Activated CD8-positive, alpha-beta memory T cell treated with anti-CD3 and anti-CD28 coated beads, Interleukin-2, amount 50 U/mL, for 24 hours (primary cell): Measurements from ENCODE around the gene RAP1GAP2.
"Not testable (repeated sequence)": the region's sequence is repeated elsewhere in the genome, so short reads cannot be mapped to it uniquely, and the experiment has no call there.

Experiments used
- DNase-seq: peaks from one replicate; pipeline ENCODE4 v3.0.0-alpha.2; 2020; ENCODE audit errors: extremely low read depth

Gene RAP1GAP2

DNA sequence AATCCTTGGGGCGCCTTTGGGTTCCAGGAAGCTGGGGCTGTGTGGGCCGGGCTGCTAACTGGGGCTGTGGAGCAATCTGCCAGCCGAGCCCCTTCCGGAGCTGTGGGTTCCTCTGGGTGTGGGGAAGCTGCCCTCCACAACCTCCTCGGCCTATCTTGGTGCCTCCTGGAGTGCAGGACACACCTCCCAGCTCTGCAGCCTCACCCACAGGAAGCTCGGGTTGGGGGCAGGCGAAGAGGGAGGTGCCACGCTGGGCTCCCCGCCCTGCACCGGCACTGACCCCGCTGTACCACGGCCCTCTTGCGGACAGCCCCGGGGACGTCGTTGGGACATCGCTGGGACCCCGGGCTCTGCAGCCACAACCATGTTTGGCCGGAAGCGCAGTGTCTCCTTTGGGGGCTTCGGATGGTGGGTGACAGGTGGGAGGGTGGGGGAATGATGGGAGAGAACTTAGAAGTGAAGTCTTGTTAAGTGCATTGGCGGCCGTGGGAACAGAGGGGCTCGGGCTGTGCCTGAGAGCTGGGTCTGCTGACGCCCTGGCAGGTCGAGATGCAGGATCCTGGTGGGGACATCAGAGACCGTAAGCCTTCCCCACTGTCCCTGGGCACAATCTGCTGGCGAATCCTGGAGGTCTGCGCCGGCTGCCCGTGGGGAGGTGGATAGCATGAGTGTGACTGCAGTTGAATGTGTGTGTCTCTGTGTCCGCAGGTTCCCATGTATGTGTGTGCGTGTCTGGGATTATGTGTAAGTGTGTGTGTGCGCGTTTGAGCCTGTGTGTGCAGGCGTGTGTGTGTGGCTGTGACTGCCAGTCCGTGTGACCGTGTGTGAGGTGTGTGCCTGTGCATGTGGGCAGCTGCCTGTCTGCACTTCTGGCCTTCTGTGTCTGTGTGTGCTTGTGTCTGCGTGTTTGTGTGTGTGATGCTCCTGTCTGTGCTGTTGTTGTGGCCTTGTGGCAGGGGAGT, at the start of gene RAP1GAP2:
TSS of gene RAP1GAP2 (plus strand) at position 275 of the 962 bp plus-strand sequence. CDS start at position 365, 90 bp downstream.
- DNase-seq, result no peak

DNA sequence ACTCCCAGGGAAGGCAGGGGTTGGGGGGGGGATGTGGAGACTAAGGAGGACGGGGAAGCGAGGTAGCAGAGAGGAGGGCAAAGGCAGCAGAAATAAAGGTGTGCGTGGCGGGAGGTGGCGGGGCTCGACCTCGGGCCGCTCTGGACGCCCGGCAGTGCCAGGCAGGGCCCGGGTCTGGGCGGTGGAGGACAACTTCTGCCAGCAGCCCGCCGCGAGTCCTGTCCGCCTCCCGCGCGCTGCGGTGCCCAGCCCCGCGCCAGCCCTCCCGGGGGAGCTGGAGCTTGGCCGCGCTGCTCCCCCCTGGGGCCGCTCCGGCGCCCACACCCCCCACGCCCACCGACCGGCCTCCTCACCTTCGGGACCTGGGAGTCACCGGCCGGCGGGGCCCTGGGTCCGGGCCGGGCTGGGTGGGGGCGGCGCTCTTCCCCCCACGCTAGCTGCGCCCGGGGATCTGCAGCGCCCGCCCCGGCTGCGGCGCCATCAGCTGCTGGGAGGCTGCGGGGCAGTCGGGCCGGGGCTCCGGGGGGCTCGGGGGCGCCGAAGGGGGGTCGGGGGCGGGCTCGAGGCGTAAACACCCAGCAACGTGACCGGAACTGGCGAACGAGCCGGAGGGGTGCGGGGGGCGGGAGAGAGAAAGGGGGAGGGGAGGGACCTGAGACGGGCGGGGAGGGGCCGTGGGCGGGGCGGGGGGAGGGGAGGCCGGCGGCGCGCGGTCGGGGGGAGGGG, 47.0 kb upstream of the RAP1GAP2 start, which contains the start of gene CCDC92B:
TSS of gene CCDC92B (minus strand) at position 595 of the 726 bp plus-strand sequence. CDS start 14,507 bp downstream, outside the sequence.
- no peak for DNase-seq

DNA sequence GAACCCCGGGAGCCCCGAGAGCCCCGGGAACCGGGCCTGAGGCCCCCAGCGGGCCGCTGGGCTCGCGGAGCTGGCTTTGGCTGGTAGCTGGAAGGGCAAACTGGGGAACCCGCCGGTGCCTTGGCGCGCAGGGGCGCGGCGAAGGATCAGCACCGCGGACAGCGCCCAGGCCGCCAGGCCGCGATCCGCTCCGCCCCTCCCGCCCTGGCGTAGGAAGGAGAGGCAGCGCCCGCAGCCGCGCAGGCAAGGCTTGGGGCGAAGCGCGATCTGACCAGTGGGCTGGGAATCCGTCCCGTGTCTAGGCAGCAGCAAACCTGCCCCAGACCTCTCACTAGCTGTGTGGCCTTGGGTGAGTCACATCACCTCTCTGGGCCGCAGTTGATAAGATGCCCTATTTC, 46.5 kb upstream of the RAP1GAP2 start:
- peak; percentile 14 for DNase-seq

GRCh38 chr17:2750721-2751120, 45.5 kb upstream of the RAP1GAP2 start:
- no peak for DNase-seq

DNA sequence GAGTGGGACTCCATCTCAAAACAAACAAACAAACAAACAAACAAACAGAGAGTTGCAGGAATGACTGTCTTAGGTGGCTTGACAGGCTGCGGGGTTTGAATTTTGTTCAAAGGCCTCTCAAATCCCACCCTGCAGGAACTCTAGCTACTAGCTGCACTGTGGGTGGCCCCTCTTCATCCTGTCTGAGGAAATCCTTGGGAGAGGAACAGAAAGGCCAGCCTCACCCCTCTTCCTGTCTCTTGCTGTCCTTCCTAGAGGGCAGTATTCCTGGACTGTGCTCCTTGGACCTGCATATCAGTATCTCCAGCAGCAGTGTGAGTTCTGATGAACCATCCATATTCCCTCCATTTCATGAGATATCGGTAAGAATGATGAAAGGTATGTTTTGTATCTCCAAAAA, 44.7 kb upstream of the RAP1GAP2 start:
- DNase-seq, result no peak

GRCh38 chr17:2755891-2756724, 40.1 kb upstream of the RAP1GAP2 start:
- no peak for DNase-seq

DNA sequence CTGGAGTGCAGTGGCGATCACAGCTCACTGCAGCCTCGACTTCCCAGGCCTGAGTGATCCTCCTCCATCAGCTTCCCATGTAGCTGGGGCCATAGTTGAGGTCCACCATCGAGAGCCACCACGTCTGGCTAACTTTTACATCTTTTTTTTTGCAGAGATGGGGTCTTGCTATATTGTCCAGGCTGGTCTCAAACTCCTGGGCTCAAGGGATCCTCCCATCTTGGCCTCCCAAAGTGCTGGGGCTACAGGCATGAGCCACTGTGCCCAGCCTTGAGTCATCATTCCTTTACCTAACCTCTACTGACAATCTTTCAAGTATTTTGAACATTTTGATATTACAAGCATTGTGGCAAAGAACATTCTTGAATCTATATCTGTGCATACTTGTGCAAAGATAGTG, 37.4 kb upstream of the RAP1GAP2 start:
- no peak for DNase-seq

DNA sequence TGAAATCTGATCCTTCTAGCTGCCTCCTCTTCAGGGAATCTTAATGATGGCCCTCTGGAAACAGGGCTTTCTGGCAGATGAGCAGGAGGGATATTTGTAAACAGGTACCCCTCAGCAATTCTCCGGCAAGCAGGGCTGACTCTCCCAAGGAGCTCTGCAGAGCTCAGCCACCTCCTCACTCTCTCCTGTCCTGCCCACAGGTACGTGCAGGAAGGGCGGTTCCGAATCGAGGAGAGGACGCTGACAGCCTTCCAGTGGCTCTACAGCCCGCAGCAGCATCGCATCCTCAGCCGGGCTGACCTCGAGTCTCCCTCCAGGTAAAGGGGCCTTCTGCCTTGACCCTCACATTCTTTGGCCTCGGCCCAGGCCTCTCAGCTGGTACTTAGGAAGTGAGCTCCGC, 26.1 kb upstream of the RAP1GAP2 start:
- DNase-seq, result no peak

DNA sequence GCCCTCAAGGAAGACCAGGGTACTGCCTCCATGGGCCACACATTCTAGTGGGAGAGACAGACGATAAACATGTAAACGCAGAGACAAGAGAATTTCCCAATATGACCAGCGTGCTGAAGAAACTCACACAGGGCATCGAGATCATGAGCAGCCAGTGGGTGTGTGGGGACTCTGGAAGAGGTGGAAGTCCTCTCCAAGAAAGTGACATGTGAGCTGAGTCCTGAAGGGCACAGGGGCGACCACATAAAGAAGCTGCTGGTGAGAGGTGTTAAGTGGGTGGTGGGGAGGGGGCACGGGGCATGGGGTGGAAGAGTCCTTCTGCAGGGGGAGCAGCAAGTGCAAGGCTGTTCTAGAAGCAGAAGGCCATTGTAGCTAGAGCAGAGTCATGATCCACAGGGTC, 21.0 kb upstream of the RAP1GAP2 start:
- DNase-seq, result no peak

DNA sequence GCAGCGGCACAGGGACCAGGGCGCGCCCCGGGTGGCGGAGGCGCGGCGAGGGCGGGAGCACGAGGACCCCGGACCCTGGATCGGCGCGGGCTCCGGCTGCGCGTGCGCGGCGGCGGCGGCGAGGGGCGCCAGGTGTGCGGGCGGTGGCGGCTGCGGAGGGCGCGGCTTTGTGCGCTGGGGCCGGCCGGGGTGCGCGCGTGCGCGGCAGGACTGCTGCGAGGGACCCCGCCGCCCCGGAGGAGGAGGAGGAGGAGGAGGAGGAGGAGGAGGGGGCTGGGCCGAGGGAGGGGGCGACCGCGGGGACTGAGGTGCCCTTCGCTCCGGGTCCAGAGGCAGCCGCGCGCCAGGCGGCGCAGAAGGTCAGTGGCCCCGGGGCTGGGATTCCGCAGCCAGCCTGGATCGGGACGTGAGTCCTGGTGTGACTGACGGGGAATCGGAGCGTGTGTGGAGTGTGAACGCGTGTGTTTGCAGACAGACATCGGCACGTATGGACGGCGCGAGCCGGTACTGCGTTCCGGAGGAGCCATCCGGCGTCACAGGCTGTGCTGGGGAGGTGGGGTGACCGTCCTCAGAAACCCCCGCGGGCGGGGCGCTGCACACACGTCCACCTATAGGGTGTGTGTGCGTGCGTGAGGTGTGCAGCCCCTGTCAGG, 19.5 kb upstream of the RAP1GAP2 start:
- DNase-seq, result no peak

- DNase-seq, result no peak
These were observed 18.9 kb upstream of the RAP1GAP2 start for GRCh38 chr17:2777242-2777867.

GRCh38 chr17:2778489-2778888, 17.7 kb upstream of the RAP1GAP2 start:
- DNase-seq, result no peak

GRCh38 chr17:2779545-2779944, 16.7 kb upstream of the RAP1GAP2 start:
- DNase-seq, result no peak

DNA sequence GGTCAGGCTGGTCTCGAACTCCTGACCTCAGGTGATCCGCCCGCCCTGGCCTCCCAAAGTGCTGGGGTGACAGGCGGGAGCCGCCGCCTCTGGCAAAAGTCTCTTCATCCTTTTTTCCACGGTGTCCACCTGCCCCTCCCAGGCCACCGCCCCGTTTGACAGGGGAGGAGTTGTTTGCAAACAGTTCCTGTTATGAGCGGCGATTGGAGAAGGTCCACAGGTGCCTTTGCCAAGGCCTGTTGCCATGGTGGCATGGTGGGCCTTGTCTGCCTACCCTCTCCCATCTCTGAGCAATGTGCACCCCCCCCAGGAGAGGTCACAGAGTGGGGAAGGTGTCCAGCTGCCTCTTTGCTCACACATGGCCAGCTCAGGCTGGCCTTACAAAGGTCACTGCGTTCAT, 16.0 kb upstream of the RAP1GAP2 start:
- DNase-seq, result no peak

DNA sequence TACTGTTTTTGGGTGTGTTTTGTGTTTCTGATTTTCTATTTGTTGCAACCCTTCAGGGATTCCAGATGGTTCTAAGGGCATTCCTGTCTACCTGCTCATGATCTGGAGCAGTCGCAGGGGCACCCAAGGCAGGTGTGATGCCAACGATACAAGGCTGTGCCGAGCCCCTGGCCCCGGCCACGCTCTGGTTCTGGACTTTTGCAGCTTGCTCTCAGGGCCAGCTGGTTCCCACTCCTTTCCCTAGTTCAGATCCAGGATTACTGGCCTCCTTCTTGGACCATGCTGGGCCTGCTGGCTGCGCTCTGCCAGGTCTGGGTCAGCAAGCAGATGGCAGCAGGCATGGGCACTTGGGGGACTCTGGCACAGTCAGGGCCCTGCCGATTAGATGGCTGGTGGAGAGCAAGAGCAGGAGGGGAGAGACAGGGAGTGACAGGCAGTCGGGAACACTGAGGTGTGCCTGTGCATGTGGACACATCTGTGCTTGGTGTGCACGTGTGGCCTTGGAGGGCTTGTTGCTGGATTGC, 15.2 kb upstream of the RAP1GAP2 start:
- no peak for DNase-seq

DNA sequence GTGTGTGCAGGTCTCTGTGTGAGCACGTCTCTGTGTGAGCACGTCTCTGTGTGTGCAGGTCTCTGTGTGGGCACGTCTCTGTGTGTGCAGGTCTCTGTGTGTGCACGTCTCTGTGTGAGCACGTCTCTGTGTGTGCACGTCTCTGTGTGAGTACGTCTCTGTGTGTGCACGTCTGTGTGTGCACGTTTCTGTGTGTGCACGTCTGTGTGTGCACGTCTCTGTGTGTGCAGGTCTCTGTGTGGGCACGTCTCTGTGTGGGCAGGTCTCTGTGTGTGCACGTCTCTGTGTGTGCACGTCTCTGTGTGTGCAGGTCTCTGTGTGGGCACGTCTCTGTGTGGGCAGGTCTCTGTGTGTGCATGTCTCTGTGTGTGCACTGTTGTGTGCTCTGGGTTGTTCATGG, 14.6 kb upstream of the RAP1GAP2 start:
- not testable (repeated sequence) for DNase-seq

GRCh38 chr17:2782055-2782454, 14.2 kb upstream of the RAP1GAP2 start:
- no peak for DNase-seq

DNA sequence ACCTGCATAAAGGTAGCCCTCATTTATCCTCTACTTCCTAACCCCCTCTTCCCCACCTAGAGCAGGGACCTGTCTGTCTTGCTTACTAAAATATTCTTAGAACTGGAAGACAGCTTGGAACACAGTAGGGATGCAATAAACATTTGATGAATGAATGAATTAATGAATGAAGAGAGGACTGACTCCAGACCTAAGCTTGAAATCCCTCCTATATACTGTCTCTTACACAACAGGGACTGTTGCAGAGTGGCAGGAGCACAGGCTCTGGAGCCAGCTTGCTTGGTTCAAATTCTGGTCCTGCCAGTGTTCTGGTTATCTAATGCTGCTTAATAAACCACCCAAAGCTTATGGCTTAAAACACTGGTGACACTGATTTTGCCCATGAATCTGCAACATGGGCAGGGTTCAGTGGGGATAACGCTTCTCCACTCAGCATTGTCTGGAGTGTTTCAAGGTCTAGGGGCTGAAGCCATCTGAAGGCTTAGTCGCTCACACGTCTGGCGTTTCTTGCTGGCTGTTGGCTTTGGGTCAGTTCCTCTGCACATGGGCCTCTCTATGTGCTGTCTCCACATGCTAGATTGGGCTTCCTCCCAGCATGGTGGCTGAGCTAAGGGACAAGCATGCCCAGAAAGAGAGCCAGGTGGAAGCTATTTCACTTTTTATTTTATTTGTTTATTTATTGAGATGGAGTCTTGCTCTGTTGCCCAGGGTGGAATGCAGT, 12.8 kb upstream of the RAP1GAP2 start:
- DNase-seq, result no peak

GRCh38 chr17:2784864-2785263, 11.4 kb upstream of the RAP1GAP2 start:
- no peak for DNase-seq

DNA sequence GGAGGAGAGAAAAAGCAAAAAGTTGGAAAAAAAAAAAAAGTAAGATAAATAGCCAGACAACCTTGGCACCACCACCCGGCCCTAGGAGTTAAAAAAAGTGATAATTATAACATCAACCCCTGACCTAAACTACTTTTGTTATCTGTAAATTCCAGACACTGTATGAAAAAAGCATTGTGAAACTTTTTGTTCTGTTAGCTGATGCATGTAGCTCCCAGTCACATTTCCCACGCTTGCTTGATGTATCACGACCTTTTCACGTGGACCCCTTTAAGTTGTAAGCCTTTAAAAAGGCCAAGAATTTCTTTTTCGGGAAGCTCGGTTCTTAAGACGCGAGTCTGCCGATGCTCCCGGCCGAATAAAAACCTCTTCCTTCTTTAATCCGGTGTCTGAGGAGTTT, 10.9 kb upstream of the RAP1GAP2 start:
- not testable (repeated sequence) for DNase-seq
